ENCODE data around the gene PDGFA.

The PDGFA gene

DNA sequence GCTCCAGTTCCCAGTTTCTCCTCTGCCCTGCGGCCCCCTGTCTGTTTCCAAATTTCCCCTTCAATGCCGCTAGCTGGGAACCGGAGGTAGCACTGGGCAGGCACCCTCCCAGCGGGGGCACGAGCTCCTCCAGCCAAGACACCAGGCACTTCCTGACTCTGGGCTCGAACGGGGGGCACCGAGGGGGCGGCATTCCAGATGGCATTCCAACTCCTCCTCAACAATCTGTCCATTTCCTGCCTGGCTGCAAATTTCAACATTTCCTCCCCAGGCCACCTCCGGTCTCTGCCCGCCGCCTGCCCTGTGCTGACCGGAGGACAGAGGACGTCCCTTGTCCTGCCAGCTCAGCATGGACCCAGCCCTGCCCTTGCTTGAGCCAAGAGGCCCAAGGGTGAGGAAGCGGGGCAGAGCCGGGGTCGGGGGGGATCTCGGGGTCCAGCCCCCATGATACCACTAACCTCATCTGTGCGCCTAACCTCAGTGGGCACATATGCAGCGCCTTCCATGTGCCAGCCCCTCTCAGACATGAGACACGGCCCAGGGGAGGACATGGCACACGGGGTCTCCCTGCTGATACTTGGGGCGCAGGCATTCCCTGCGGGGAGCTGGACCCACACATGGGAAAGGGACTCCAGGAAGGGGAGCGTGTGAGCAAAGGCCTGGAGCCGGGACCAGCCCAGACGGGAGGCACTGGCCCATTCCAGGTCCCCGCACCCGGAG, 58.0 kb downstream of the PDGFA start:
- DNase-seq (ENCODE audit: low read depth, low spot score) = no peak

DNA sequence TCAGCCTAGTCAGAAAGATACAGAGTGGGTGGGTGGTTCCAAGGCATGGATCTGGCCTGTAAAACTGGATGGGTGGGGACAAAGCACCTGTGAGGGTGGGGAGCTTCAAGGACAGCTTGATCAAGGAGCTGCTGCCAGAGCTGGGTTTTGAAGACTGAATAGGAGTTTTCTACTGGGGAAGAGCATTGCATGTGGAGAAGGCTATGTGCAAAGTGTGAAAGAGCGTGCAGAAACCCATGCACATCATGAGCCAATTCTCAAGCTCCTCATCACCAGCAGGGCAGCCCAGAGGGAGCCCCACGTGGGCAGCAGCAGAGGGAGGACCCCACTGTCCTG, 58.6 kb downstream of the PDGFA start:
- DNase-seq (ENCODE audit: low read depth, low spot score) = no peak

DNA sequence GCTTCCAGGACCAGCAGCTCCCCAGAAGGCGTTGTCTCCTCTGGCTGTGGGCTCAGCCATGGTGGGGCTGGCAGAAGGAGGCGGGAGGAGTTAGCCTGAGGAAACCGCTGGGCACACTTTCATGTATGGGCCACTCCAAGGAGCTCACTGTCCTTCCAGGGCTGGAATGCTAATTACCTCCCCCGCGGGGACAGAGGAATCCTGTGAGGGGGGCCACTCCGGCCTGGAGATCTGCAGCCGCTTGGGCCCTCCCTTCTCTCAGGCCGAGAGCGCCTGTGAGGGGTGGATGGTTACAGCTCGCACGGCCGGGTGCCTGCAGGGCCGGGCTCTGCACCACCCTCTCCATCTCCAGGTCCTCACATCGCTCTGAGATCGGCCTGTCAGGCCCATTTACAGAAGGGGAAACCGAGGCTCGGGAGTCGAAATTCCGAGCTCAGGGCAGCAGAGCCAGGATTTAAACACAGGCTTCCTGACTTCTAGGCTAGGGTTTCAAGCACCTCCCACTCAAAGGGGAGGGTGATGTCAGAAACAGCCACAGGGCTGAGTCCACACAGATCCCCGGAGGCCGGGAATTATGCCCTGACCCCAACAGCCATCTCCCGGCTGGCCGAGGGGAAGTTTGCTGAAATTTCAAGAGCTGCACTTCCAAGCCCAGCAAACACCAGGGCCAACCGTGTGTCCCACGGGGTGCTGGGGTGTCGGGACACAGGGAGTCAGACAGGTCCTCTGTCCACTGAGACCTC, 59.1 kb downstream of the PDGFA start:
- no peak for DNase-seq (ENCODE audit: low read depth, low spot score)

DNA sequence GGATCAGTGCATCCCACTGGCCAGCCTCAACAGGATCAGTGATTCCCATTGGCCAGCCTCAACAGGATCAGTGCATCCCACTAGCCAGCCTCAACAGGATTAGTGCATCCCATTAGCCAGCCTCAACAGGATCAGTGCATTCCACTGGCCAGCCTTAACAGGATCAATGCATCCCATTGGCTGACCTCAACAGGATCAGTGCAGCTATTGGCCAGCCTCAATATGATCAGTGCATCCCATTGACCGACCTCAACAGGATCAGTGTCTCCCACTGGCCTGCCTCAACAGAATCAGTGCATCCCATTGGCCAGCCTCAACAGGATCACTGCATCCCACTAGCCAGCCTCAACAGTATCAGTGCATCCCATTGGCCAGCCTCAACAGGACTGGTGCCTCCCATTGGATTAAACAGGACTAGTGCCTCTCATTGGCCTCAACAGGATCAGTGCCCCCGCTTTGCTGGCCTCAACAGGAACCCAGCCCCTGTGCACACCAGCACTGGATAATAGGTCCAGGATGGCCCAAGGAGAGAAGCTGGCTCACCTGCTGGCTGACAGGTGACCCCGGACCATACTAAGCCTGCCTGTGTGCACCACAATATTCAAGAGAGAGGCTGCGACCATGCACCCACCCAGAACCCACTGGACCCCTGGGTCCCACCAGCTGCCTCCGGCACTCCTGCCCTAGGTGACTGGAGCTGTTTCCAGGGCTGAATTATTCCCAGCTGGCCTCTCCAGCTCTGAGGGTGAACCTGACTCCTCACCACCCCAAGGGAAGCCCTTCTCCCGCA, 59.9 kb downstream of the PDGFA start:
- DNase-seq (ENCODE audit: low read depth, low spot score) = no peak

DNA sequence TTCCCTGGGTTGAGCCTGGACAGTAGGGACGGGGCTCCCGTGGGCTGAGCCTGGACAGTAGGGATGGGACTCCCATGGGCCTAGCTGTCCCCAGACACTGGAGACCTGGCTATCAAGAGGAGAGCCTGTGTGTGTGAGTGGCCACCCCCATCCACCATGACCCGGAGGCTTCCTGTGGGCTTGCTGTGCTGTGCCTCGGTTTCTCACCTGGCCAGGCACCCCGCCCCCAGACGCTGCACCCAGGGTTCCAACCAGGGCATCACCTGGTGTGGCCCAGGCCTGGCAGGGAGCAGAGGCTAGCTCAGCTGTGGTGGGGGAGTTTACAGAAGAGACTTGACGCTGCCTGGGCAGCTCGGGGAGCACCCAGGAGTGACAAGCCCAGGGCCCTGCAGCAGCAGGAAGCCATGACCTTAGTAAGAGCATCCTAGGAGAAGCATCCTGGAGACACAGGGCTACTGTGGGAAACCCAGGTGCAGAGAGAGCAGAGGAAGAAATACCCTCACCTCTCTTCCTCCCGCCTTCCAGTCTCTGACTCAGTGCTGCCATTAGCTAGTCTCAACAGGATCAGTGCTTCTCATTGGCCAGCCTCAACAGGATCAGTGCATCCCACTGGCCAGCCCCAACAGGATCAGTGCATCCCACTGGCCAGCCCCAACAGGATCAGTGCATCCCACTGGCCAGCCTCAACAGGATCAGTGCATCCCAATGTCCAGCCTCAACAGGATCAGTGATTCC, 61.0 kb downstream of the PDGFA start:
- DNase-seq (ENCODE audit: low read depth, low spot score) = no peak

DNA sequence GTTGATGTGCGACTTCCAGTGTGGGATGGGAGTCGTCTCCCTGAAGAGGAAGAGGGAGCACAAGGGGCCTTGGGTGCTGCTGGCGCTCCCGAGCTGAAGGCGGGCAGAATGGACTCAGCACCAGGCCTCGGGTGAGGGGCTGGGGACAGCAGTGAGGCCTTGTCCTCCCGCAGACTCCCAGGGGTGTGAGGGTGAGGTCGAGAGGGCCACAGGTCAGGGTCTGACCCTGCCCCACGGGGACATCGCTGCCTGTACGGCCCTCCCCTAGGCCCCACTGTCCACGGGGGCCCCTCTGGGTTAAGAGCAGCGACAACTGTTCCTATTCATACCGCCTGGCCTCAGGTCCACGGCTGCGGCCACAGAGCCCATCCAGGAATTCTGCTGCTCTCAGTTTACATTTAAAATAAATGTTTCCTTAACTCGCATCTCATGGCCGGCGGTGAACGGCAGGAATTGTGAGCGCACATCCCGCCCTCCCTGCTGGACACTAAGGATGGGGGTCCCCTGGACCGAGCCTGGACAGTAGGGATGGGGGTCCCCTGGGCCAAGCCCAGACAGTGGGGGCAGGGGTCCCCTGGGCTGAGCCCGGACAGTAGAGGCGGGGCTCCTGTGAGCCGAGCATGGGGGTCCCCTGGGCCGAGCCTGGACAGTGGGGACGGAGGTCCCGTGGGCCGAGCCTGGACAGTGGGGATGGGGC, 61.7 kb downstream of the PDGFA start:
- DNase-seq (ENCODE audit: low read depth, low spot score) = no peak

DNA sequence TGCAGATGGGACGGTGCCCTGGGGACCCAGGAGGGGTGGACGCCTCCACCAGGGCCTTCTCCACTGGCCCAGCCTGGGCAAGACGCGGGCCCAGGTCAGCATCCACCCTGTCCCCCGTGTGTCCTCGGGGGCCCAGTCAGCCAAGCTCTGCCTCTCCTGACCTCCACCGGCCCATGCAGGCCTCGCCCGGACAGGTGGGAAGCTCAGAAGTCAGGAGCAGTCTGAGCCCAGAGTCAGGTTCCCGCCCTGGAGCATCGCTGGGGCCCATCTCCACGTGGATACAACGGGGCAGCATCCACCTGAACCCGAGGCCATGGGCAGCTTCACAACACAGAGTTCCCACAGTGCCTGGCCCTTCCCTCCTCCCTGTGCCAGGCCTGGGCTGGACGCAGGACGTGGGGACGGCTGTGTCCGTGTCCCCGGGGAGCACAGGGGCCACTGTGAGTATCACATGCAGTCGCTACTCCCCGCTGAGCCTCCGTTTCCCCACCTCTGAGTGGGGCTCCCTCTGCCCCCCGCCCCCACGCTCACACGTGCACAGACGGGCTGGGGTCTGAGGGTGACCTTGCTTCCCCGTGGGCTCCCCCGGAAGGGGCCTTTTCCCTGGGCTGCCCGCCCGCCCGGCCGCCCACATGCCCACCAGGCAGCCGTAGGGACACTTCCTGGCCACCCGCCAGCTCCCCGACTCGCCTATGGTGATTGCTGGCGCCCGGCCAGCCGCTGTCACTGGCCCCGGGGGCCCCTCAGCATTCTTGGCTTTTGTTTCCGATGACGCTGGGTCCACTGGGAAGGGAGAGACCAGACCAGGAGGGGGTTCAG, 64.3 kb downstream of the PDGFA start:
- no peak for DNase-seq (ENCODE audit: low read depth, low spot score)

GRCh38 chr7:454356-455109, 65.1 kb downstream of the PDGFA start:
- DNase-seq (ENCODE audit: low read depth, low spot score) = no peak

GRCh38 chr7:453597-454306, 65.9 kb downstream of the PDGFA start:
- no peak for DNase-seq (ENCODE audit: low read depth, low spot score)

DNA sequence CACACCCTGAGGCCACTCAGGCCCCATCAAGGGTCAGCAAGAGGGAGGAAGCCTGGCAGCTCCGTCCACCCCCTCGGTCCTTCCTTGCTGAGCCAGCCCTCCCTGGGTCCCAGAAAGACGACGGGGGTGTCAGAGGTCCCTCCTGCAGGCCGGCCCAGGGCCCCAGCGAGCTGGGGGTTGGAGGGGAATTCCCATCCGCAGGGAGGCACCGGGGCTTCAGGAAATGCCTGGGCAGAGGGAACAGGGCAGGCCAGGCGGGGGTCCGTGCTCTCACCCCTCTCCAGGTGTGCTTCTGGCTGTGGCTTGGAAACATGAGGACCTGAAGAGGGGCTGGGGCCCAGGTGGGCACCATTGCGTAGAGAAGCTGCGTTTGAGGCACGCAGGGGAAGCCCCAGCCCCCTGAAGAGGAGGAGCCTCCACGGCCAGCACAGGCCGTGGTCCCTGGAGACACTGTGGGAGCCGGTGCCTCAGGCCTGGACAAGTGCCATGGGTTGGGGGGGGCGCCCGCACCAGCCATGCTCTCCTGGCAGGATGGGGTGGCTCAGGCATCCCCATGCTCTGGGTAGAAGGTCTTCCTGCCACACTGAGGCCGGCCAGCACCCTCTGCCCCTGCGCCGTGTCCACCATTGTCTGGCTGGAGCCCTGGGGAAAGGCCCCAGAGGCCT, 66.7 kb downstream of the PDGFA start:
- DNase-seq (ENCODE audit: low read depth, low spot score) = no peak

GRCh38 chr7:452226-452751, 67.4 kb downstream of the PDGFA start:
- no peak for DNase-seq (ENCODE audit: low read depth, low spot score)

- no peak for DNase-seq (ENCODE audit: low read depth, low spot score)
Measured at GRCh38 chr7:451255-452225, 68.1 kb downstream of the PDGFA start.

GRCh38 chr7:450741-451140, 68.9 kb downstream of the PDGFA start:
- no peak for DNase-seq (ENCODE audit: low read depth, low spot score)

DNA sequence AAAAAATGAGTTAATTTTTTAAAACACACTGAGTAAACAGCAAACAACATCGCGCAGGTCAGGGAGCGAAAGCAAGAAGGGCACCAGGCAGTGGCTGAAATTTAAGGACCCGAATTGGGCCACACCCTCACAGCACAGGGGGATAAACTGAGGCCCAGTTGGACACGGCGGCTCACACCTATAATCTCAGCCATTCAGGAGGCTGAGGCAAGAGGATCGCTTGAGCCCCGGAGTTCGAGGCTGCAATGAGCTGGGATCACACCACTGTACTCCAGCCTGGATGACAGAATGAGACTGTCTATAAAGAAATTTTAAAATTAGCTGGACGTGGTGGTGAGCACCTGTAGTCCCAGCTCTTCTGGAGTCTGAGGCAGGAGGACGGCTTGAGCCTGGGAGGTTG, 69.6 kb downstream of the PDGFA start:
- DNase-seq (ENCODE audit: low read depth, low spot score) = no peak

- DNase-seq (ENCODE audit: low read depth, low spot score) = no peak
Measured at GRCh38 chr7:449324-450019, 70.2 kb downstream of the PDGFA start.

- no peak for DNase-seq (ENCODE audit: low read depth, low spot score)
Measured at GRCh38 chr7:447523-447922, 72.1 kb downstream of the PDGFA start.

Measured in brain pericyte (primary cell).